Measurements from ENCODE around the gene BMPER.

BMPER gene

DNA sequence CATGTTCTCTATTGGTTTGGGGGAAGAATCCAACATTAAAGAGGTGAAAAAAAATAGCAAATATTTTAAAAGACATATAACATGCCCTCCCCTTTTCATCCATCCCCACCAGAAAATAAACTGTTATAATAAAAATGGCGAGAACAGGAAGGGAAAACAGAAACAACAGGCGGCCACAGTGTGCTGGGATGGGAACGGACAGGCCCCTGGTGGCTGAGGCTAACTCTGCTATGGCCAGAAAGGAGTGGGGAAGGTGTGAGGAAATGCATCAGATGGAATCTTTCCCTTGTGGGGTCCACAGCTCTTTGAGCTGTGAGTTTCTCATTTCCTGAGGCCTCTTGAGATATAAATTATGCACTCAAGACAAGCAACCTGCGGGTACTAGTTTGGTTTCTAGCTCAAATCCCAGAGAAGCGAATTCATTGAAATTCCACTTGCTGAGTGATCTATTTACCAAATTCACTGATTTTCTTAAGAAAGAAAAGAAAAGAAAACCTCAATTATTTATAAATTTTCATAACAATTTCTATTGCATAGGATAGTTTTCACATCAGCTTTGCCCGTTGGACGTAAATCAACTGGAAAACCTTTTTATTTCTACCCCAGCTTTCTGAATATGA lies 139.5 kb downstream of the BMPER start:
- TF ChIP-seq CTCF (IDR thresholded peaks at IDR 0.05): no peak

DNA sequence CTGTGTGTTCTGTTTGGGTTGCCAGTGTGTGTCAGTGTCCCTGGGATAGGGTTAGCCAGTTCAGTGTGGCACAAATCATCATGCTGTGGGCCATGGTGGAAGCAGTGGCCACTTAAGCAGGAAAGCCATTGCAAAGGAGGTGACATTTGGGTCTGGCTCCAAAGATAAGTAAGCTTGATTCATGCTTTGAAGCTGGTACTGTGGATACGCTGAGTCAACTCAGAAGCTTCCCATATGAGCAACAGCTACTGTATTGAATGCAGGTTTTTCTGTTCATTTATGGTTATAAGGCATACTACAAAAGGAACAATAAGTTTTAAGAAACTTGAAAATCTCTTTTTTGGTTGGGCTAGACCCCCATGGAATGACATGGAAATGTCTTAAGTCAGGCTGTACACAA lies 143.1 kb downstream of the BMPER start:
- no peak for TF ChIP-seq CTCF (IDR thresholded peaks at IDR 0.05)

GRCh38 chr7:34054075-34054474 lies 148.7 kb downstream of the BMPER start:
- TF ChIP-seq CTCF (IDR thresholded peaks at IDR 0.05): no peak

- no peak for TF ChIP-seq CTCF (IDR thresholded peaks at IDR 0.05)
Measured at GRCh38 chr7:34057136-34057535, 151.8 kb downstream of the BMPER start.

- TF ChIP-seq CTCF (IDR thresholded peaks at IDR 0.05): no peak
Measured at GRCh38 chr7:34057956-34058355, 152.6 kb downstream of the BMPER start.

DNA sequence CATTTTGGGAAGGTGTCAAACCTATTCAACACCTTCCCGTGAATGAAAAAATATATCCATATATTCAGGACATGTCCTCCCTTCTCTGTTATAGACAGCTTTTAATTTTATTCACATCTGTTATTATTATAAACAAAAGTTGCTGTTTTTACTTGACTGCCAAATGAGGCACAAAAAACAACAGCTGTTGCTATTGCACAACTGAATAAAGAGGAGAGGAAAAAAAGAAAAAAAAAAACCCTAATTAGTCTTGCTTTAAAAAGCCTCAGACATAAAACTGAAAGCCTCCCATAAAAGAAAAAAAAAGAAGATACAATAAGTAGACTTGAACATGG lies 153.4 kb downstream of the BMPER start:
- TF ChIP-seq CTCF (IDR thresholded peaks at IDR 0.05): no peak

GRCh38 chr7:34059136-34059828 lies 153.9 kb downstream of the BMPER start:
- no peak for TF ChIP-seq CTCF (IDR thresholded peaks at IDR 0.05)

Measured in LNCAP (cell line).